Measurements from ENCODE around the gene CDKN1A.

DNA sequence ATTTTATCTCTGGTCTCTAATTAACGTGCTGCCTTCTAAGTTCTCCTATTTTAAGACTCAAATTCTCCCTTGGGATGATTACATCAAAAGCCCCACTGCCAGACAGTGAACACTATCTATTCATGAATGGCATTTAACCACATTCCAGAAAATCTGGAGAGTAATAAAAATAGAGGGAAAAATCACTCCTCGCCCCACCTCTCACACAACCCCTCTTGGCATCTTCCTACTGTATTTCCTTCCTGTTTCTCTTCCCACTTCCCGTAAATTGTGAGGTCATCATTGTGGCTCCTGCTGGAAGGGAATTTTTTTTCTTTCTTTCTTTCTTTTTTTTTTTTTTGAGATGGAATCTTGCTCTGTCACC is 50.6 kb downstream of the CDKN1A start:
- TF ChIP-seq, protein P1, sequence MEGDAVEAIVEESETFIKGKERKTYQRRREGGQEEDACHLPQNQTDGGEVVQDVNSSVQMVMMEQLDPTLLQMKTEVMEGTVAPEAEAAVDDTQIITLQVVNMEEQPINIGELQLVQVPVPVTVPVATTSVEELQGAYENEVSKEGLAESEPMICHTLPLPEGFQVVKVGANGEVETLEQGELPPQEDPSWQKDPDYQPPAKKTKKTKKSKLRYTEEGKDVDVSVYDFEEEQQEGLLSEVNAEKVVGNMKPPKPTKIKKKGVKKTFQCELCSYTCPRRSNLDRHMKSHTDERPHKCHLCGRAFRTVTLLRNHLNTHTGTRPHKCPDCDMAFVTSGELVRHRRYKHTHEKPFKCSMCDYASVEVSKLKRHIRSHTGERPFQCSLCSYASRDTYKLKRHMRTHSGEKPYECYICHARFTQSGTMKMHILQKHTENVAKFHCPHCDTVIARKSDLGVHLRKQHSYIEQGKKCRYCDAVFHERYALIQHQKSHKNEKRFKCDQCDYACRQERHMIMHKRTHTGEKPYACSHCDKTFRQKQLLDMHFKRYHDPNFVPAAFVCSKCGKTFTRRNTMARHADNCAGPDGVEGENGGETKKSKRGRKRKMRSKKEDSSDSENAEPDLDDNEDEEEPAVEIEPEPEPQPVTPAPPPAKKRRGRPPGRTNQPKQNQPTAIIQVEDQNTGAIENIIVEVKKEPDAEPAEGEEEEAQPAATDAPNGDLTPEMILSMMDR (IDR thresholded peaks at IDR 0.05) = no peak
- no peak for TF ChIP-seq POLR2A (IDR thresholded peaks at IDR 0.05)
